PC-3 (cell line): ENCODE measurements around the gene KRI1. TPM values are rescaled to one million over a fixed set of nuclear protein-coding genes. Genes with fewer than 3 reads are reported as not detected.

Source experiments
- ATAC-seq: fragments of 200-7000 bp; cut with Tn5 transposase; 2 replicates; pipeline ENCODE4 v1.9.1; 2020; ENCODE audit warnings: mild to moderate bottlenecking, moderate library complexity
- BruUV-seq: library from RNA; stranded (reverse); fragments of 400-500 nt; replicated peaks from 2 replicates; lab custom pipeline; 2021; lab: Mats Ljungman, UMichigan
- CTCF ChIA-PET: fragments of 300-600 bp; sonication (Branson Sonifier 250); formaldehyde crosslinking; loops from one replicate; lab custom pipeline; 2022; ENCODE audit warnings: antibody characterized with exemption; lab: Charles Lee
- POLR2A ChIA-PET: fragments of 300-600 bp; sonication (Branson Sonifier 250); formaldehyde crosslinking; loops from one replicate; lab custom pipeline; 2022; ENCODE audit warnings: antibody characterized with exemption; ENCODE audit not compliant: unreplicated experiment; lab: Charles Lee
- DNase-seq: peaks from one replicate; pipeline ENCODE4 v3.0.0-alpha.2; 2015
- H2AFZ ChIP-seq: fragments of 300-600 bp; sonication (generic); 2 replicates; pipeline ENCODE4 v1.6.0; 2016; ENCODE audit warnings: antibody characterized with exemption, low read length
- H3F3A ChIP-seq: fragments of 300-600 bp; sonication (generic); one replicate; pipeline ENCODE4 v1.6.0; 2017; ENCODE audit warnings: antibody characterized with exemption, low read length, control low read depth, mild to moderate bottlenecking; ENCODE audit not compliant: unreplicated experiment
- H3K27ac ChIP-seq: fragments of 300-600 bp; sonication (generic); 2 replicates; pipeline ENCODE4 v1.5.1; 2016; ENCODE audit warnings: mild to moderate bottlenecking, low read length
- H3K27me3 ChIP-seq: fragments of 300-600 bp; sonication (generic); 2 replicates; pipeline ENCODE4 v1.6.1; 2016; ENCODE audit warnings: low read length, mixed read lengths
- H3K36me3 ChIP-seq: fragments of 300-600 bp; sonication (generic); 2 replicates; pipeline ENCODE4 v1.6.1; 2016; ENCODE audit warnings: low read depth, mixed run types, low read length, mixed read lengths
- H3K4me1 ChIP-seq: fragments of 300-600 bp; sonication (generic); 2 replicates; pipeline ENCODE4 v1.5.1; 2016; ENCODE audit warnings: low read length; ENCODE audit not compliant: insufficient read depth
- H3K4me2 ChIP-seq: fragments of 300-600 bp; sonication (generic); 2 replicates; pipeline ENCODE4 v1.6.0; 2016; ENCODE audit warnings: low read length
- H3K4me3 ChIP-seq: fragments of 300-600 bp; sonication (generic); 2 replicates; pipeline ENCODE4 v1.5.1; 2016; ENCODE audit warnings: mild to moderate bottlenecking, low read length, mixed read lengths
- H3K79me2 ChIP-seq: fragments of 300-600 bp; sonication (generic); 2 replicates; pipeline ENCODE4 v1.6.1; 2017; ENCODE audit warnings: low read length, mixed read lengths
- H3K9ac ChIP-seq: fragments of 300-600 bp; sonication (generic); 2 replicates; pipeline ENCODE4 v1.6.0; 2016; ENCODE audit warnings: mild to moderate bottlenecking, low read length
- H3K9me2 ChIP-seq: fragments of 300-600 bp; sonication (generic); replicated peaks from 2 replicates; pipeline ENCODE4 v1.6.1; 2016; ENCODE audit warnings: mixed run types, low read length, mixed read lengths
- H3K9me3 ChIP-seq: fragments of 300-600 bp; sonication (generic); 2 replicates; pipeline ENCODE4 v1.6.1; 2016; ENCODE audit warnings: low read length, mixed read lengths
- H4K20me1 ChIP-seq: fragments of 300-600 bp; sonication (generic); 2 replicates; pipeline ENCODE4 v1.6.1; 2016; ENCODE audit warnings: low read length, mixed read lengths
- CTCF ChIP-seq: fragments of 300-600 bp; sonication (generic); conservative IDR thresholded peaks from 2 replicates; pipeline ENCODE4 v1.5.1; 2017; ENCODE audit warnings: antibody characterized with exemption, low read depth, mild to moderate bottlenecking, low read length
- EZH2 ChIP-seq: fragments of 300-600 bp; sonication (generic); IDR thresholded peaks from one replicate; pipeline ENCODE4 v1.6.1; 2017; ENCODE audit warnings: antibody characterized with exemption, mild to moderate bottlenecking, low read length; ENCODE audit not compliant: unreplicated experiment
- EZH2phosphoT487 ChIP-seq: fragments of 300-600 bp; sonication (generic); IDR thresholded peaks from 2 replicates; pipeline ENCODE4 v1.6.1; 2018; ENCODE audit warnings: mild to moderate bottlenecking, antibody characterized with exemption, low read length, borderline replicate concordance
- intact Hi-C: fragments of 100-400 bp; cut with micrococcal nuclease; formaldehyde crosslinking; loops from 2 replicates; pipeline ENCODE4 v1.9.0; 2023
- total RNA-seq: library from RNA; depleted of rRNA; stranded (reverse); fragments of >200 nt; gene quantifications from 2 replicates; pipeline ENCODE4 v1.2.3, GENCODE V29; 2014

KRI1 gene
- total RNA-seq, 1 experiment from 2014 or later: 72.6 TPM

- DNase-seq (no peak), ATAC-seq (no peak)
- Histone ChIP-seq H3K4me1 (peaks cover 18% of the 10 kb centered on the region; the same call in 1 of the 2 replicates), H4K20me1 (no peaks in the 10 kb centered on the region), H3F3A (no peaks in the 10 kb centered on the region), H3K9me3 (no peaks in the 10 kb centered on the region), H3K27me3 (no peaks in the 10 kb centered on the region), H3K9ac (no peak overlapping the region), H3K4me2 (no peak overlapping the region), H3K79me2 (no peaks in the 10 kb centered on the region), H3K36me3 (no peaks in the 10 kb centered on the region), H3K27ac (no peak overlapping the region), H3K4me3 (no peak overlapping the region), H2AFZ (no peak overlapping the region), H3K9me2 (no peaks in the 10 kb centered on the region)
- ChIA-PET CTCF (no interaction called here), POLR2A (no interaction called here)
- no TSS peak for BruUV-seq
- intact Hi-C loops: no loop called here
- TF ChIP-seq EZH2 (no peak), EZH2phosphoT487 (no peak), CTCF (no peak)
Observed at GRCh38 chr19:10514211-10515145, 51.3 kb downstream of the KRI1 start.

DNA sequence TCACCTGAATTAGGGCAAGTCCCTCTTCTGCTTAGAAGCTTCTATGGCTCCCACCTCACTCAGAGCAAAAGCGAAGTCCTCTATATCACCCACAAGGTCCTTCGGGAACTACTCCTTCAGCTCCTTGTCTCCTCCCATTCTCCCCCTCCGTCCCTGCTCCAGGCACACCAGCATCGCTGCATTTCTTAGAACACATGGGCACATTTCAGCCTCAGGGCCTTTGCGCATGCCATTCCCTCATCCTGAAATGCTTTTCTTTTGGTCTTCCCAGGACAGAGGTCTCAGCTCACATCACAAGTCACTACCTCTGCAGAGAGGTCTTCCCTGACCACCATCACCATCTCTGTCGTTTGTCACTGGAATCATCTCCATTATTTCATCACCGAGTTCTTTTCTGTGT, 52.6 kb downstream of the KRI1 start:
- Histone ChIP-seq H3K4me1 (peaks cover 15% of the 10 kb centered on the region; the same call in 1 of the 2 replicates), H4K20me1 (no peaks in the 10 kb centered on the region), H3K9me3 (no peaks in the 10 kb centered on the region), H3K4me3 (no peak overlapping the region), H2AFZ (no peak overlapping the region), H3F3A (no peaks in the 10 kb centered on the region), H3K79me2 (no peaks in the 10 kb centered on the region), H3K27ac (no peak overlapping the region), H3K9me2 (no peaks in the 10 kb centered on the region), H3K9ac (no peak overlapping the region), H3K4me2 (no peak overlapping the region), H3K36me3 (no peaks in the 10 kb centered on the region), H3K27me3 (no peaks in the 10 kb centered on the region)
- POLR2A ChIA-PET: no interaction called here
- DNase-seq (no peak), ATAC-seq (no peak)
- CTCF ChIA-PET: no interaction called here
- BruUV-seq: no TSS peak
- intact Hi-C loops: no loop called here
- TF ChIP-seq EZH2 (no peak), CTCF (no peak), EZH2phosphoT487 (no peak)

GRCh38 chr19:10510301-10510802, 55.5 kb downstream of the KRI1 start:
- no peak overlapping the region for H3K9ac ChIP-seq
- no peaks in the 10 kb centered on the region for H3K9me3 ChIP-seq
- no peak overlapping the region for H3K4me3 ChIP-seq
- no peaks in the 10 kb centered on the region for H3F3A ChIP-seq
- H3K27me3 ChIP-seq: no peaks in the 10 kb centered on the region
- no peaks in the 10 kb centered on the region for H4K20me1 ChIP-seq
- POLR2A ChIA-PET: interaction anchor here (0.6 kb wide), 2 partner anchors 8 to 326 kb away, joined by 3 to 5 read pairs; no protein-coding TSS in a partner anchor
- TF ChIP-seq EZH2phosphoT487 (no peak), CTCF (peak; percentile 86), EZH2 (no peak)
- H3K79me2 ChIP-seq: no peaks in the 10 kb centered on the region
- H2AFZ ChIP-seq: peak overlapping the region; percentile 42; the same call in 1 of the 2 replicates
- no peaks in the 10 kb centered on the region for H3K9me2 ChIP-seq
- peaks cover 8% of the 10 kb centered on the region; the same call in 1 of the 2 replicates for H3K4me1 ChIP-seq
- H3K4me2 ChIP-seq: peak overlapping the region; percentile 48
- ATAC-seq (peak; percentile 39), DNase-seq (peak; percentile 50)
- no TSS peak for BruUV-seq
- H3K27ac ChIP-seq: no peak overlapping the region
- CTCF ChIA-PET: no interaction called here
- no peaks in the 10 kb centered on the region for H3K36me3 ChIP-seq
- intact Hi-C loops: no loop called here
